Progenitor cell of endocrine pancreas (in vitro differentiated cells): Measurements from ENCODE around the gene UBR3. TPM values are rescaled to one million over a fixed set of nuclear protein-coding genes. Genes with fewer than 3 reads are reported as not detected.

Experiments
- DNase-seq: peaks from one replicate; pipeline ENCODE4 v3.0.0; 2021; ENCODE audit warnings: low spot score; ENCODE audit not compliant: unreplicated experiment
- H3K27ac Mint-ChIP-seq: 2 replicates; pipeline ENCODE4 v1.8.0; 2021; ENCODE audit warnings: mild to moderate bottlenecking, moderate library complexity, mixed read lengths
- H3K27me3 Mint-ChIP-seq: 2 replicates; pipeline ENCODE4 v1.8.0; 2021; ENCODE audit warnings: mixed read lengths
- H3K36me3 Mint-ChIP-seq: 2 replicates; pipeline ENCODE4 v1.8.0; 2022; ENCODE audit warnings: mixed read lengths; ENCODE audit not compliant: insufficient read depth
- H3K4me1 Mint-ChIP-seq: 2 replicates; pipeline ENCODE4 v1.8.0; 2021; ENCODE audit warnings: low read depth, mixed read lengths
- H3K4me3 Mint-ChIP-seq: 2 replicates; pipeline ENCODE4 v1.8.0; 2021; ENCODE audit warnings: low read depth, mild to moderate bottlenecking, moderate library complexity, mixed read lengths
- H3K9me3 Mint-ChIP-seq: 2 replicates; pipeline ENCODE4 v1.8.0; 2021; ENCODE audit warnings: low read depth, mixed read lengths
- total RNA-seq: library from RNA; stranded (reverse); gene quantifications from 2 replicates; pipeline ENCODE4 v1.2.1, GENCODE V29; 2021
- TF ChIP-seq, protein P1 (sequence below): fragments of 200-600 bp; sonication (generic); IDR thresholded peaks from one replicate; pipeline ENCODE4 v1.5.0; 2021; ENCODE audit warnings: antibody characterized with exemption, mild to moderate bottlenecking; ENCODE audit not compliant: unreplicated experiment

UBR3 gene
- total RNA-seq, 1 donor from 2014 or later, result 36.9 TPM

DNA sequence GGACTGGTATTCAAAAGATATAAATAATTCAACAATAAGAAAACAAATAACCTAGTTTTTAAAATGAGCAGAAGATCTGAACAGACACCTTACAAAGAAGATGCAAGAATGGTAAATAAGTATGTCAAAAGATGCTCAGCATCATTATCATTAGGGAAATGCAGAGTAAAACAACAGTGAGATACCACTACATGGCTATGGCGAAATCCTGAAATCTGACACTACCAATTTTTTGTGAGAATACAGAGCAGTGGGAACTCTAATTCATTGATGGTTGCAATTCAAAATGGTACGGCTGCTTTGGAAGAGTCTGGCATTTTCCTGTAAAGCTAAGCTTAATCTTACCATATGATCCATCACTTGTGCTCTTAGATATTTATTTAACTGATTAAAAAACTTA, 151.8 kb downstream of the UBR3 start:
- no peak for DNase-seq
- TF ChIP-seq, protein P1, sequence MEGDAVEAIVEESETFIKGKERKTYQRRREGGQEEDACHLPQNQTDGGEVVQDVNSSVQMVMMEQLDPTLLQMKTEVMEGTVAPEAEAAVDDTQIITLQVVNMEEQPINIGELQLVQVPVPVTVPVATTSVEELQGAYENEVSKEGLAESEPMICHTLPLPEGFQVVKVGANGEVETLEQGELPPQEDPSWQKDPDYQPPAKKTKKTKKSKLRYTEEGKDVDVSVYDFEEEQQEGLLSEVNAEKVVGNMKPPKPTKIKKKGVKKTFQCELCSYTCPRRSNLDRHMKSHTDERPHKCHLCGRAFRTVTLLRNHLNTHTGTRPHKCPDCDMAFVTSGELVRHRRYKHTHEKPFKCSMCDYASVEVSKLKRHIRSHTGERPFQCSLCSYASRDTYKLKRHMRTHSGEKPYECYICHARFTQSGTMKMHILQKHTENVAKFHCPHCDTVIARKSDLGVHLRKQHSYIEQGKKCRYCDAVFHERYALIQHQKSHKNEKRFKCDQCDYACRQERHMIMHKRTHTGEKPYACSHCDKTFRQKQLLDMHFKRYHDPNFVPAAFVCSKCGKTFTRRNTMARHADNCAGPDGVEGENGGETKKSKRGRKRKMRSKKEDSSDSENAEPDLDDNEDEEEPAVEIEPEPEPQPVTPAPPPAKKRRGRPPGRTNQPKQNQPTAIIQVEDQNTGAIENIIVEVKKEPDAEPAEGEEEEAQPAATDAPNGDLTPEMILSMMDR, result no peak
- peaks cover 28% of the 10 kb centered on the region for H3K9me3 Mint-ChIP-seq
- no peaks in the 10 kb centered on the region for H3K4me1 Mint-ChIP-seq
- H3K27me3 Mint-ChIP-seq, result no peaks in the 10 kb centered on the region
- H3K27ac Mint-ChIP-seq, result no peak overlapping the region
- H3K36me3 Mint-ChIP-seq, result peaks cover 37% of the 10 kb centered on the region
- H3K4me3 Mint-ChIP-seq, result no peak overlapping the region

- Mint-ChIP-seq H3K36me3 (peaks cover 28% of the 10 kb centered on the region), H3K4me3 (no peak overlapping the region), H3K4me1 (no peaks in the 10 kb centered on the region), H3K27me3 (no peaks in the 10 kb centered on the region), H3K9me3 (peaks cover 21% of the 10 kb centered on the region), H3K27ac (no peak overlapping the region)
- no peak for DNase-seq
- TF ChIP-seq, protein P1, result no peak
These were observed 152.7 kb downstream of the UBR3 start for GRCh38 chr2:169980001-169980400.

GRCh38 chr2:169980643-169981042, 153.4 kb downstream of the UBR3 start:
- no peak for DNase-seq
- H3K36me3 Mint-ChIP-seq, result peaks cover 22% of the 10 kb centered on the region
- no peak overlapping the region for H3K4me3 Mint-ChIP-seq
- H3K27me3 Mint-ChIP-seq, result no peaks in the 10 kb centered on the region
- peaks cover 15% of the 10 kb centered on the region for H3K9me3 Mint-ChIP-seq
- H3K27ac Mint-ChIP-seq, result no peak overlapping the region
- TF ChIP-seq, protein P1, result no peak
- H3K4me1 Mint-ChIP-seq, result no peaks in the 10 kb centered on the region

DNA sequence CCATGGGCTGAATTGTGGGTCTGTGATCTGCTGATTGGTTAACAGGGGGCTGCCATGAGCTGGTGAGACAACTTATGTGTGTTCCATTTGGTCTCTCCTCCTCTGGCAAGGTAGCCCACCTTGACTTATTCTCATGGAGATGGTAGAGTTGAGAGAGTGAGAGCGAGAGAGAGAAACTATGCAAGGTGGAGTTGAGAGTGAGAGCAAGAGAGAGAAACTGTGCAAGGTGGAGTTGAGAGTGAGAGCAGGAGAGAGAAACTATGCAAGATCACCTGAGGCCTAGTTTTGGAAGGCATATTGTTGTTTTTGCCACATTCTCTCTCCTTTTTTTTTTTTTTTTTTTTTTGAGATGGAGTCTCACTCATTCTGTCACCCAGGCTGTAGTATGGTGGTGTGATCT, 155.7 kb downstream of the UBR3 start:
- Mint-ChIP-seq H3K9me3 (no peaks in the 10 kb centered on the region), H3K27me3 (no peaks in the 10 kb centered on the region), H3K4me3 (no peak overlapping the region), H3K27ac (no peak overlapping the region), H3K36me3 (peaks cover 8% of the 10 kb centered on the region), H3K4me1 (no peaks in the 10 kb centered on the region)
- TF ChIP-seq, protein P1, result no peak
- DNase-seq, result no peak

- DNase-seq, result no peak
- no peaks in the 10 kb centered on the region for H3K27me3 Mint-ChIP-seq
- no peak overlapping the region for H3K27ac Mint-ChIP-seq
- TF ChIP-seq, protein P1, result peak; percentile 31
- H3K9me3 Mint-ChIP-seq, result no peaks in the 10 kb centered on the region
- H3K36me3 Mint-ChIP-seq, result peaks cover 6% of the 10 kb centered on the region
- no peak overlapping the region for H3K4me3 Mint-ChIP-seq
- H3K4me1 Mint-ChIP-seq, result no peaks in the 10 kb centered on the region
These were observed 156.3 kb downstream of the UBR3 start for GRCh38 chr2:169983506-169983905.
